SKM-1 treated with dmso at 0.1 percent for 144 hours (cell line): ENCODE data around the gene NDUFB5.

Experiments
- DNase-seq: peaks from one replicate; lab custom pipeline; 2025; ENCODE audit not compliant: unreplicated experiment; lab: John Stamatoyannopoulos, UW

The NDUFB5 gene

DNA sequence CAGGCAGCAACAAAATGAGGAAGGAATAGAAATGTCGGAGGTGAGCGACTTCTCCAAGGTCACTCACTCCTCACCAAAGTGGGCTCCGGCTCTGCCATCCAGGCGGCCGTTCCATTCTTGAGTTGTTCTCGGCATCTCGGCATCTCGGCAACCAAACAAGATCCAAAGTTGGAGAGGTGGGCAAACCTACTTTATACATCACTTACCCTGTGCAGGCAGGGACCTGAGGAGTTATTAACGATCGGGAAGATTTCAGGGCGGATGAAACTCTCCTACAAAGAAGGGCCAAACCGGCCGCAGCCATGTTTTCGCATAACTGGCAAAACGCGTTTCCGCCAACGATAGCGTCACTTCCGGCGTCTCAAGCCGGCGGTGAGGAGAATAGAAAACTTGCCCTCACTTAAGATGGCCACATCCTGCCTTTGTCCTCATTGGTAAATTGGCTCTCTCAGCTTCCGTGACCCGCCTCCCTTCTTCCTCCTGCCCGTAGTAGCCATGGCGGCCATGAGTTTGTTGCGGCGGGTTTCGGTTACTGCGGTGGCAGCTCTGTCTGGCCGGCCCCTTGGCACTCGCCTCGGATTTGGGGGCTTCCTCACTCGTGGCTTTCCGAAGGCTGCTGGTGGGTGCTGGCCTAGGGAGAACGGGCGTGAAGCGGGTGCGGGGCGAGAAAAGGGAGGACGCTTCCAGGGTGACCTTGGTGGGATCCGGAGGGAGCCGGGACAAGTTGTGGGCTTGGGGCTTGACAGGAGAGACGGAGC is at the start of gene NDUFB5, which contains the start of gene MRPL47:
Gene NDUFB5, plus strand, starts transcription at position 474 of the 758 bp plus-strand sequence. Its CDS starts 22 bp downstream, at position 496.
Gene MRPL47, minus strand, starts transcription at position 318 of the 758 bp plus-strand sequence. Its CDS starts 14 bp downstream, at position 304.
- DNase-seq, result peak; percentile 95

DNA sequence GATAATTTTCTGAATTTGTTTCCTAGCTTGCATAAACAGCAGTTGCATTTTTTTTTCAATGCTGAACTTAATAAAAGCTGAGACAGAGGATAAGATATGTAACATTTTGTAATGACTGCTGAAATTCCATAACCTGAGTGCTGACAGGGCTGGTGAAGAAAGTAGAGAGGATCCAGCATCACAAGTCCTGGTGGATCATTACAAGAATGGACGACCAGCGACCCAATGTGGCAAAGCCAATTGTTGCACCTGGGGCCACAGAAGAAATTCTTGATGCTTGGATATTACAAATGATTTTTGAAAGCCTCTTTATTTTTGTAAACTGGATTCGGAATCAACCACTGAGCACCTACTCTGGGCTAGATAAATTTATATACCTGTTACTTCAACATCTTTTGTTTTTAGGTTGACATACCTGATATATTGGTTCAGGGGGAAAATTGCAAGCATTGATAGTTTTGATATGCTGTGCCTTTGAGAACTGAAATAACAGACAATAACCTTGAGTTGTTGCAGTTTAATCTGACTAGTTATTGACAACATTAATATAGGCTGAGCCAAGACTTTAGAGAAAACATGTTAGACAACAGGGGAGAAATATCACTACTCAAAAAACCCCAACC is 45.7 kb upstream of the NDUFB5 start:
- peak; percentile 51 for DNase-seq

DNA sequence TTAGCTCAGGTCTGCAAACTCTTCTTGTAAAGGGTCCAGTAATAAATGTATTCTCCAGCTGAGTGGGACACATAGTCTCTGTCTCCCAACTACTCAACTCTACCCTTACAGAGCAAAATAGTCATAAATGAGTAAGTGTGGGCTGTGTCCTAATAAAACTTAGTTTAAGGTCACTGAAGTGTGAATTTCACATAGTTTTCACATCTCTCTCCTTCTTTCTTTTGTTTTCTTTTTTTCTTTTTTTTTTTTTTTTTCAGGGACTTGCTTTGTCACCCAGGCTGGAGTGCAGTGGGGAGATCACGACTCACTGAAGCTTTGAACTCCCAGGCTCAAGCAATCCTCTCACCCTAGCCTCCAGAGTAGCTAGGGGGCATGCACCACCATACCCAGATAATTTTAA is 43.8 kb upstream of the NDUFB5 start:
- DNase-seq, result no peak

DNA sequence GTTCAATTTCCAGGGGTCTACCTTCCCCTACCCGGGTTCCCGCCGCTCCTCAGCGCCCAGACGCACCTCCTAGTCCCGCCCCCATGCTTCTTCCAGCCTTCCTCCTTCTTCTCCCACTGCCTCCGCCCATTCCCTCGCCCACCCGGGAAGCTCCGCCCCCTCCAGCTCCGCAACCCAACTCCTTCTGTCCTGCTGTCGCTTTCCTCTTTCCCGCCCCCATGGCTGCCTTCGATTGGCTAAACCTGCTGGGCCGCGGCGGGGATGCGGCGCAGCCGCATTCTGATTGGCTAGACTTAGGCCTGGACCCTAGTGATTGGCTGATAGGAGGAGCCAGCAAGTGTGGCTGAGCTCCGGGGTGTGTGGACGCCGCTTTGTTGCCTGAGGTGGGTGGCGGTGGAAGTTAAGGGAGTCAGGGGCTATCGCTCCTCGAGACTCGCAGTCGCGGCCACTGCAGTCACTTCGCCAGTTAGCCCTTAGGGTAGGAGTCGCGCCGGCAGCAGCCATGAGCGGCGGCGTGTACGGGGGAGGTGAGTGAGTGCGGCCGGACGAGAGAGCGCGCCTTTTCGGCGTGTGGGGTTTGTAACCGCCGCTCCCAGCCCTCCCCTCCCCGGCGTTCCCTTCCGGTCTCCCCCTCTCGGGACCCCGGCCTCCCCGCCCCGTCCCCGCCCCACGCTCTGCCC is 41.9 kb upstream of the NDUFB5 start, which contains the start of gene ACTL6A:
Gene ACTL6A, plus strand, starts transcription at position 336 of the 680 bp plus-strand sequence. Its CDS starts 167 bp downstream, at position 503.
- DNase-seq, result peak; percentile 99

DNA sequence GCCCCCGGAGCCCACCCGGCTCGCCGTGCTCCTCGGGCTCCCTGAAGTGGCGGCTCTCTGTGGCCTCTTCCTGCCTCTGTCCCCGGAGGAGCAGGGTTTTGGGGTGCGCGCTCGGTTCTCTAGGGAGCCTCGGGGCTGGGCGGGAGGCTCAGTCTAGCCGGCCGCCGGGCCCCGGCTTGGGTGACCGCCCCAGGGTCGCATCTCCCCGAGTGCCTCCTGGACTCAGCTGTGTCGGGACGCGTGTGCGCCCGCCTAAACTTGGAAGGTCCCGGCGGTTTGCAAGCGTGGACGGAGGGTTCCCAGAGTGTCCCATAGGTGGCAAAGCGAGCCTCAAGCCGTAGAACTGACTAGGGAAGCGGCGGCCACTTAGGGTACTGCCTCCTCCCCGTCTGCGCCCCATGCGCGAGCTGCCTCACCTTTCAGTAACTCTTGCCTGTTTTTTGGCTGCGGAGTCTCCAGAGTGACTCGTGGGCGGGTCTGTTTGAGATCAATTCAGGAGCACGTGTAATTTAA is 41.3 kb upstream of the NDUFB5 start:
- peak; percentile 79 for DNase-seq

DNA sequence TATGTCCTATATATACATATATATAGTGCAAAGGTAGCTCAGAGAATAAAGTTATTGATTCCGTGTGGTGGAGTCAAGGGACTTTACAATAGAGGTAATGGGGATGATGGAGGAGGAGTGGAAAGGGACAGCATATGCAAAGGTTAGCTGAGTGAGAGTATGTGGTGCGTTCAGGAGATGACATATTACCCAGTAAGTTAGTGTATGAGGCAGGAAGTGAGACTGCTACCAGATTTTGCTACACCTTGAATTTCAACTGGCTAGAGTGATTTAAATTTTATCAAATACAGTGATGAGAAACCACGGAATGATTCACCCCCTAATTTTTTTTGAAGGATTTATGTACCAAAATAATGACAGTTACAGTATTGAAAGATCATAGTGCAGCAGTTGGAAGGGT is 39.1 kb upstream of the NDUFB5 start:
- no peak for DNase-seq

DNA sequence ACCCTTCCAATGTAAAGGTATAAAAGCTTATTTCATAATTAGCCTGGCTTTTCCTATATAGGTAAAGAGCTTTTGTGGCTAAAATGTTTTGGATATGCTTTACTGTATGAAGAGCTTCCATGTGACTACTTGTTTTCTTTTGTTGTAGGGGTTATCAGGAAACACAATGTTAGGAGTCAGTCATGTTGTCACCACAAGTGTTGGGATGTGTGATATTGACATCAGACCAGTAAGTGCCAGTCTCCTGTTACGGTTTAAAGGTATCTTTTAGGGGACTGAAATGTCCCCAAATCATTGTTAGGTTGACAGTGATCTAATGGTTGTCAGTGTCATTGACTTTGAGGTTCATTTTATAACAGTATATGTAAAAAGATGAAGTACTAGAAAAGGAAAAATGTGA is 23.6 kb upstream of the NDUFB5 start:
- no peak for DNase-seq

DNA sequence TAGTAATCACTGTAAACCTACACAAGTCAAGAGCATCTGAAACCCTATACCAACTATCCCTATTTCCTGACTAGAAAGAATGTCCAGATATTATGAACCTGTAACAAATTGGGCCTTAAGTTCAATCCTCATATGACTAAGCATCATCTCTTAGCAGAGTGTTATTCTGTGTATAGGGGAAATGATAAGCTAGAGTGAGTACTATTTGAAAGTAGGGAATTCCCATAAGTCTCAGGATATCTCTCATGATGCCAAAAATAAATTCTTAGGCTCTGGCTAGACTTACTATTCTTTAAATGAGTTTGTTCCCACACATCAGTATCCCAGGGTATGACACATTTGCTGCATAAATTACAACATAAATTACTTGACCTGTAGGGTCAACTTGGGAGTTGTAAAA is 15.5 kb upstream of the NDUFB5 start:
- DNase-seq, result no peak

DNA sequence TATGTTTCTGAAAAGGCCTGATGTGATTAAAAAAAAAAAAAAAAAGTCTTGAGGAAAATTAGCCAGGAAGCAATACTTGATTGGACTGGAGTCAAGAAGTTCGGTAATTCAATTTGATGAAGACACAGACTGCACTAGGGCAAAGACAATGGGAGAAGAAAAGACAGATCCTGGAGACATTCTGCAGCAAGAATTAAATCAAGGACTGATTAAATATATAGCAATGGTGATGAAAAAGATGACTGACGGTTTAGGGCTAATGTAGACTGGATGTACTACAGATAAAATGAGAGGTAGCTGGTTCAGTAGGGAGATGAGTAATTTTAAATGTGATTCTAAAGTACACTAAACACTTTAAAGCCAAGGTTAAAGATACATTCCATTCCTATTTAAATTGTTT is 13.9 kb upstream of the NDUFB5 start:
- DNase-seq, result no peak

DNA sequence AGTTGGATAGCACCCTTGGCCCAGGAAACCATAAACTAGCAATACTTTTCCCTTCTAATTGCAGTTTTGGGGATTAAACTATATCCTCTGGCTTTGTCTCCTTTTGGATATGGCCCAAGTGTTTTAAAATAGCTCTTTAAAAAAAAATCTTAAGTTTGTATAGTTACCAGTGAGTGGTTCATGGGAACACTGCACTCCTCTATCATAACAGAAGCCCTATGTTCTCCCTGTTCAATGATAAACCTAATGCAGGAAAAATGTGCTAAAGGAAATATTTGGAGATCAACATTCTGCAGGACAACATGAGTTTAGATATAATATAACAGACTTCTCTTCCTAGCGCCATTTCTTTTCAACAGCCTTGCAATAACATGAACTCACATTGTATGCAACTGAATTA is 13.3 kb upstream of the NDUFB5 start:
- no peak for DNase-seq

DNA sequence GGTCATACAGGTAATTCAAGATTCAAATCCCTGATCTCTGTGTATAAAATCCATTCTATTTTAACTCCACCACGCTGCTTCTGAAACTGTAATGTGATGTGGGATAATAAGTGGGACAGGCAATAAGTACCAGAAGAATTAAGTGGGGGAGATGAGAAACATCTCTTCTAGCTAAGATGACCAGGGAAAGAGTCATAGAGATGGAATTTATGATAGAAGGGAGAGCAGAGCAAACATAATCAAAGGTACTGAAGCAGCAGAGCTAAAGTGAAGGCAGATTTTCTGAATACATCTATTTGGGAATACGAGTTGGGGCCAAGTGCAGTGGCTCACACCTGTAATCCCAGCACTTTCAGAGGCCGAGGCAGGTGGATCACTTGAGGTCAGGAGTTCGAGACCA is 5.1 kb upstream of the NDUFB5 start:
- no peak for DNase-seq

DNA sequence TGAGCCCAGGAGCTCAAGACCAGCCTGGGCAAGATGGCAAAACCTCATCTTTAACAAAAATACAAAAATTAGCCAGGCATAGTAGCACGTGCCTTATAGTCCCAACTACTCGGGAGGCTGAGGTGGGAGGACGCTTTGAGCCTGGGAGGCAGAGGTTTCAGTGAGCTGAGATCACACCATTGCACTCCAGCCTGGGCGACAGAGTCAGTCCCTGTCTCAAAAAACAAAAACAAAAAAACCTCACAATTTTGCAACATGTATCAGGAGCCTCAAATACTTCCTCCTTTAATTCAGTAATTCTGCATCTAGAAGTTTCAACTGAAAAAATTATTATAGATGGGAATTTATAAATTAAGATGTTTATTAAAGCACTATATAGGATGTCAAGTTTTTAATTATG is 1.3 kb upstream of the NDUFB5 start:
- DNase-seq, result no peak

DNA sequence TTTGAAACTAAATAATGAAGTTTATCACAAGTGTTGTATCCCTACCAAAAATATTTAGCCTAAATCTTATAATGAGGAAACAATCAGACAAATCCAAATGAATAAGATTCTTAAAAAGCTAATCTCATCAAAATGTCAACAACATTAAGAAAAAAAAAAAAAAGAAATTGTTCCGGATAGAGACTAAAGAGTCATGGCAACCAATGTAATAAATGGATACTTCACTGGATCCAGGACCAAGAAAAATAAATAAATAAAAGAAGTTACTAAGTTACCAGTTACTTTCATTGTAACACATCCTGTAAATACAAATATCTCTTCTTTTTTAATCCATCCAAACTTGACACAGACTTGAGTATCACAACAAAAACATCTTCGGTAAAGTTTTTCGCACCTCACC is 763 bp upstream of the NDUFB5 start:
- no peak for DNase-seq

DNA sequence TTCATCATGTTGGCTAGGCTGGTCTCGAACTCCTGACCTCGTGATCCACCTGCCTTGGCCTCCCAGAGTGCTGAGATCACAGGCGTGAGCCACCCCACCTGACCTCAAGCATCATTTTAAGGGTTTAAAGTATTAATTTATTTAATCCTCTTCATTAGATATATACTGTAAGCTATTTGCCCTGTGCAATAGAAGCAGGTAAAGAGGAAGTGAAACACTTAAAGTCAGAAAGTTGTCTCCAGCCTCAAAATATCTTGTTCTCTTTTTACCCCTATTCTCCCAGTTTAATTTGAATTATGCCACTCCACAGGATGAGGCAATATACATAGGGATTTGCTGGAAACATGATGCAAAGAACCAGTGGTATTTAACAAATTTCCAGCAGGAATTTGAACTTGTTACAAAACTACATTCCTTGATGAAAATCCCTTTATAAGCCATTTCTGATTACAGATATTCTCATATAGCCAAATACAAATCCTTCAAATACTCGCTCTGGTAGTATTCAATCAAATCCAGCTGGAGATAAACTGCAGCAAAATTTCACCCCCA is 2.0 kb downstream of the NDUFB5 start:
- DNase-seq, result no peak

DNA sequence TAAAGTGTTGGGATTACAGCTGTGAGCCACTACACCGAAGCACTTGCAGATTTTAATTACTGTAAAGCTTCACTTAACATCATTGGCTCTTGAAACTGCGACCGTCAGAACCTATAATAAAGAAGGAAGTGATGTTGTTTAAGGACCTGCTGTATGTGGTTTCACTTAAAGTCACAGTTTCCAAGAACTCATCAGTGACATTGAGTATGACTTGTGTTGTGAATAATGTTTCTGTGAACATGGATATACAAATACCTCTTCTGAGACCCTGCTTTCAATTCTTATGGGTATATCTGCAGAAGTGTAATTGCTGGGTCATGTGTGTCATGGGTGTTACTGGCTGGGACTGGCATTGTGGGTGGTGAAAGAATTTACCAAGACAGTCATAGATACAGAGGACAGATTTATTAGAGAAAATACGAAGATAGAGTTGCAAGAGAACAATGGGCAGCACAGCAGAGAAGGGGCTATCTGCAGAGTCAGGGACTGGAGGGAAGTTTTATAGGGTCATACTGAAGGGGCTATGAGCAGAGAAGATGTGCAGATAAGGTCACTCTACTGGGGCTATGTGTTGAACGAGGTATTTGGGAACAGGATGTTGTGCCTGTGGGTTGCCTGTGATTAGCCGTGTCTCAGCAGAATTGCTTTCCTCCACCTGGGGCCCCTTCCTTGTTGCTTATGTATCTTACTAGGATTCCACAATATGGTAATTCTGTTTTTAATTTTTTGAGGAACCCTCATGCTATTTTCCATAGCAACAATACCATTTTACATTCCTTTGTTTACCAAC is 4.5 kb downstream of the NDUFB5 start:
- DNase-seq, result no peak

DNA sequence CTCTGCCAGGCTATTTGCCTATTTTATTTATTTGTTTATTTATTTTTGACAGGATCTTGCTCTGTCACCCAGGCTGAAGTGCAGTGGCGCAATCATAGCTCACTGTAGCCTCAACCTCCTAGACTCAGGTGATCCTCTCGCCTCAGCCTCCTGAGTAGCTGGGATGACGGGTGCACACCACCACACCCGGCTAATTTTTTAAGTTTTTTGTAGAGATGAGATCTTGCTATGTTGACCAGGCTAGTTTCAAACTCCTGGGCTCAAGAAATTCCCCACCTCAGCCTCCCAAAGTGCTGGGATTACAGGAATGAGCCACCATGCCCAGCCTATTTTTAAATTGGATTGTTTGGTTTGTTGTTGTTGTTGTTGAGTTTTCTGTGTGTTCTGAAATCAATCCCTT is 5.5 kb downstream of the NDUFB5 start:
- no peak for DNase-seq

DNA sequence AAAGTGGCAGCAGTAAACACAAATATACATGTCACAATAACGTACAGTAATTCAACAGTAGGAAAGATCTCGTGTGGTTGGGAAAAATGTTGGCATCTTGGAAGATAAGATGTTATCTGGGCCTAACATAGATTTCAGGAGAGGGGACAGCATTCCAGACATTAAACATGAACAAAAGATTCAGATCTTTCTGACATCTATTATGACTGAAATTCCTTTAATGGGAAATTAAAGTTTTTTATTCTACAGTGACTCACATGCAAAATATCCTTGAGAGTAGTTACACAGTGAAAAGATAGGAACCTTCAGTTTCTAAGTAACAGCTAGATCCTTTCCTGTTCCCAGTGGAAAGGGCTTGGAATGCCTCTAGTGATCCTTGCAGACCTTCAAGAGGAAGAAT is 9.2 kb downstream of the NDUFB5 start:
- no peak for DNase-seq

DNA sequence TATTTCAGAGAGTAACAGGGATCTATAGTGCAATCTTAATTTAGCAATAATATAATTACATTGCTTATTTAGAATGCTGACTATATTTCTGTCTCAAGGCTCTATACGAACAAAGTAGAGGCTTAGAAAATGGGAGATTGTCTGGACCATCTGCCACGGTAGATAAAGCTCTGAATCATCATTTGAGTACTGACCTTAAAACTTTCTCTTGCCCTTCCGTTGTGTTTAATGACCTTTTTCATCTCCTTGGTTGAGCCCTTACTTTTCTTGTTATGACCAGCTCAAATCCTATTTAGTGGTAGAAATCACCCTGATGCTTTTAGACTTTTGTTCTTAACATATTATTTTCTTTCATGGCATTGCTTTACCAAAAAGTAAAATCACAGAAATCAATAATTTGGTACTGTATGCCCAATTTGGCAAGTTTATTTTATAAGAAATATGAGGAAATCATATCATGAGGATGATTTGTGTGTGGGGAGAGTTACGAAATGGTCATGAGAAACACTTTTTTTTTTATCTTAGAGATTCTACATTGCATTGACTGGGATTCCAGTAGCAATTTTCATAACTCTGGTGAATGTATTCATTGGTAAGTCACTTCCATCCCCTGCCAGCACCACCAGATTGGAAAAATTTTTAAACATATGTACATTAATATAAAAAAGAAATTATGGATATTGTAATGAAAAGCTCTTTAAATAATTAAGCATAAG is 11.0 kb downstream of the NDUFB5 start:
- DNase-seq, result no peak

DNA sequence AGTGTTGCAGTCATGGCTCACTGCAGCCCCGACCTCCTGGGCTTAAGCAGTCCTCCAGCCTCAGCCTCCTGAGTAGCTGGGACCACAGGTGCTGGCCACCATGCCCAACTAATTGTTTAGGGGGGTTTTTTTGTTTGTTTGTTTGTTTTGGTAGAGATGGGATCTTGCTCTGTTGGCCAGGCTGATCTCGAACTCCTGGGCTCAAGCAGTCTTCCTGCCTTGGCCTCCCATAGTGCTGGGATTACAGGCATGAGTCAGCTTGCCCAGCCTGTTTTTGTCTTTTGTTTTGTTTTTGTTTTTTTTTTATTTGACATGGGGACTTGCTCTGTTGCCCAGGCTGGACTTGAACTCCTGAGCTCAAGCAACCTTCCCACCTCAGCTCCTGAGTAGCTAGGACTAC is 17.4 kb downstream of the NDUFB5 start:
- no peak for DNase-seq

DNA sequence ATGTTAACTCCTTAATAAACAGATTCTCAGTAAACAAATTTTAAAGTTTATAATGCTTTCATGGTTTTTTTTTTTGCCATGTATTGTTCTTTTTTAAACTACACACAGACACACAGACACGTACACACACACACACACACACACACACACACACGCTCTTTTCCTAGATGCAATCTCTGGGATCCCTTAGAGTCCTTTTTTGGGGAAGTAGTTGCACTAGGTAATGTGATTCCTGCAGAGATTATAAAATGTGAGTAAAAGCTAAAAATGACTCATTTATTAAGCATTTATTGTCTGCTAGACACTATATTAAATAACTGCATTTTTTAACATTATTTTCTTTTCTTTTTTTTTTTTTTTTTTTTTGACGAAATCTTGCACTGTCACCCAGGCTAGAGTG is 19.9 kb downstream of the NDUFB5 start:
- DNase-seq, result no peak
